Transverse colon (tissue), 4 donors: ENCODE measurements around the gene MASP1. TPM values are rescaled to one million over a fixed set of nuclear protein-coding genes. Genes with fewer than 3 reads are reported as not detected.
"Not testable (repeated sequence)": the region's sequence is repeated elsewhere in the genome, so short reads cannot be mapped to it uniquely, and the experiment has no call there.

Experiments
- DNase-seq: peaks from one replicate; pipeline ENCODE4 v3.0.0-alpha.2; 2019
- H3K27ac ChIP-seq, 4 donors: fragments of 200-600 bp; sonication (generic); 2 replicates each; pipeline ENCODE4 v1.5.1; 2016 to 2018; ENCODE audit warnings: inconsistent platforms in 4 of 4
- H3K27me3 ChIP-seq: fragments of 200-600 bp; sonication (generic); 2 replicates; pipeline ENCODE4 v1.5.1; 2017; ENCODE audit warnings: inconsistent platforms
- H3K36me3 ChIP-seq, 4 donors: fragments of 200-600 bp; sonication (generic); 2 replicates each; pipeline ENCODE4 v1.5.1; 2017 to 2019; ENCODE audit warnings: inconsistent platforms in 4 of 4
- H3K4me1 ChIP-seq, 4 donors: fragments of 200-600 bp; sonication (generic); 2 replicates each; pipeline ENCODE4 v1.5.1; 2017 to 2020; ENCODE audit warnings: inconsistent platforms in 4 of 4
- H3K4me3 ChIP-seq, 4 donors: fragments of 200-600 bp; sonication (generic); 1 replicate in 1 of 4; 2 replicates in 3 of 4; pipeline versions ENCODE4 v1.5.1 to v1.6.1; 2017 to 2019; ENCODE audit warnings: inconsistent platforms in 4 of 4
- H3K9me3 ChIP-seq, 2 donors: fragments of 200-600 bp; sonication (generic); 2 replicates each; pipeline ENCODE4 v1.5.1; 2017 to 2019; ENCODE audit warnings: inconsistent platforms in 2 of 2
- CTCF ChIP-seq, 5 experiments: fragments of 200-600 bp in 3 of 5; fragments of 450-650 bp in 2 of 5; sonication (generic) in 3 of 5; IDR thresholded peaks; 1 replicate in 2 of 5; 2 replicates in 3 of 5; pipeline ENCODE4 v1.5.1; 2016 to 2017; ENCODE audit warnings: antibody characterized with exemption in 5 of 5, inconsistent platforms in 3 of 5, mild to moderate bottlenecking in 2 of 5, moderate library complexity in 1 of 5
- EP300 ChIP-seq: sonication (generic); formaldehyde crosslinking; IDR thresholded peaks from one replicate; pipeline ENCODE4 v1.6.1; 2017; ENCODE audit warnings: antibody characterized with exemption, low read depth
- POLR2A ChIP-seq: fragments of 450-650 bp; IDR thresholded peaks from one replicate; pipeline ENCODE4 v1.6.1; 2016; ENCODE audit warnings: antibody characterized with exemption, mild to moderate bottlenecking, moderate library complexity
- POLR2AphosphoS5 ChIP-seq, 3 donors: sonication (generic); formaldehyde crosslinking; IDR thresholded peaks; one replicate each; pipeline ENCODE4 v1.6.1; 2016; ENCODE audit warnings: antibody characterized with exemption in 3 of 3
- WGBS, 2 donors: methylation state at CpG; one replicate each; pipeline ENCODE4 v1.1.5; 2018; ENCODE audit warnings: low coverage in 1 of 2; 5-methylcytosine and 5-hydroxymethylcytosine counted together
- in situ Hi-C, 4 donors: fragments of 200-750 bp; cut with MboI; loops; one replicate each; pipeline versions ENCODE4 v1.15.0 to v1.15.1; 2017; ENCODE audit warnings: low sequenced_read_pairs in 3 of 4, low pct_ligation_motif_present in 1 of 4, low pct_unique_long_range_greater_than_20kb in 1 of 4
- intact Hi-C: fragments of 100-400 bp; cut with DNase I; formaldehyde crosslinking; loops from one replicate; pipeline ENCODE4 v1.15.1; 2023; ENCODE audit warnings: low total_unique reads
- total RNA-seq, 4 donors: library from RNA; depleted of rRNA; stranded (reverse); fragments of >200 nt; gene quantifications; one replicate each; pipeline ENCODE4 v1.1.0, GENCODE V29; 2016

Gene MASP1
- total RNA-seq, 4 donors from 2014 or later: 4.5 to 45.2 (median 13.9) TPM

GRCh38 chr3:187205683-187206082 is 85.9 kb downstream of the MASP1 start:
- H3K27ac ChIP-seq: no peak overlapping the region
- TF ChIP-seq EP300: no peak
- TF ChIP-seq POLR2A: no peak
- TF ChIP-seq POLR2AphosphoS5 (IDR thresholded peaks at IDR 0.05): no peak
- no peak for TF ChIP-seq CTCF (IDR thresholded peaks at IDR 0.05)
- H3K4me3 ChIP-seq: no peak overlapping the region
- peaks cover 6 to 35% (median 14%) of the 10 kb centered on the region in 4 donors for H3K4me1 ChIP-seq
- H3K27me3 ChIP-seq: no peaks in the 10 kb centered on the region
- no peaks in the 10 kb centered on the region for H3K36me3 ChIP-seq
- in situ Hi-C loops (no loop called here), intact Hi-C loops (no loop called here)
- H3K9me3 ChIP-seq: no peaks in the 10 kb centered on the region
- 47 to 54% methylated on average over 2 of the region's 2 CpGs for WGBS, 2 donors
- DNase-seq: no peak

- 94% methylated on average over 44 of the region's 44 CpGs; no CpG with 5 or more reads in 1 of the 2 donors for WGBS, 2 donors
Measured at GRCh38 chr3:187199463-187200050, 92.0 kb downstream of the MASP1 start.

DNA sequence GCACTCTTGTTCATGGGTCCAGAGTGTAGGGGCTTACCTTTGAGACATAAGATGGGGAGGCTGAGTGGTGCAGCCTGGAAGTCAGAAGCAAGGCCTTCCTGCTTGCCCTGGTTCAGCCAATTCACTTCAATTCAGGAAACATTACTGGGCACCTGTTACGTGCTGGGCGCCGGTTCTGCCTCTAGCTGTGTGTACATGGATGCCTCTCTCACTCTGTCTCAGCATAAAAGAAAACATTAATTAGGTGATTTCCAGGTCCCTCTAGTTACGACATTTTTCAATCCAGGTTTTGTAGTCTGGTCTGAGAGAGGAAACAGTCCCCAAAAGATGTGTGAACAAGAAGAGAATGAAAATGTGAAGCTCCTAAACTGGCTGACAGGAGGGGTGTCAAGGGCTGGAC is 93.0 kb downstream of the MASP1 start:
- H3K9me3 ChIP-seq: no peaks in the 10 kb centered on the region
- H3K36me3 ChIP-seq: no peaks in the 10 kb centered on the region
- H3K4me3 ChIP-seq: no peak overlapping the region
- 74 to 75% methylated on average over 4 of the region's 4 CpGs for WGBS, 2 donors
- no peaks in the 10 kb centered on the region for H3K27me3 ChIP-seq
- H3K4me1 ChIP-seq: no peaks in the 10 kb centered on the region
- intact Hi-C loops (no loop called here), in situ Hi-C loops (no loop called here)
- TF ChIP-seq POLR2AphosphoS5 (IDR thresholded peaks at IDR 0.05) (no peak), POLR2A (no peak), CTCF (IDR thresholded peaks at IDR 0.05) (no peak), EP300 (no peak)
- no peak for DNase-seq
- H3K27ac ChIP-seq: no peak overlapping the region

More at GRCh38 chr3:187199463-187200050, 92.0 kb downstream of the MASP1 start:
- H3K4me3 ChIP-seq, in situ Hi-C loops, H3K27me3 ChIP-seq, intact Hi-C loops, H3K4me1 ChIP-seq, H3K27ac ChIP-seq, DNase-seq, H3K9me3 ChIP-seq, H3K36me3 ChIP-seq: not testable (repeated sequence)

DNA sequence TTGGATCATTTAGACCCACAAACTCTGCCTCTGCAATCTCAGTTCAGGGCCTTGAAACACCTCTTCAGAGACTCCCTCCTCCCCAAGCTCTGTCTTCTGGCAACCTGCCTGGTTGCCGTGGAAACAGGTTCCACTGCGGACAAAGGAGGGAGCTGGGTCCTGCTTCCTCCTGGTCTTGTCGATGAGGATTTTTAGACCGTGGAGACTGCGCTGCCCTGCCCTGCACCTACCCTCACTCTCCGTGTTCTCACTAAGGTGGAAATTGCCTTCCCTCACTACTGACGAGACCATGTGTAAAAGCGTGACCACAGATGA is 94.2 kb downstream of the MASP1 start, which contains the start of gene RTP1:
TSS of gene RTP1 (plus strand) at position 152 of the 315 bp plus-strand sequence. CDS start at position 182, 30 bp downstream.
- Histone ChIP-seq H3K9me3 (no peaks in the 10 kb centered on the region), H3K36me3 (no peaks in the 10 kb centered on the region), H3K27ac (no peak within 1 kb of the TSS), H3K27me3 (no peaks in the 10 kb centered on the region), H3K4me1 (no peaks in the 10 kb centered on the region), H3K4me3 (no peak within 1 kb of the TSS)
- 72 to 83% methylated on average over 3 to 8 of the region's 8 CpGs for WGBS, 2 donors
- TF ChIP-seq CTCF (IDR thresholded peaks at IDR 0.05): no peak
- TF ChIP-seq POLR2A: no peak
- no peak for TF ChIP-seq POLR2AphosphoS5 (IDR thresholded peaks at IDR 0.05)
- TF ChIP-seq EP300: no peak
- no peak for DNase-seq
- in situ Hi-C loops (no loop called here), intact Hi-C loops (no loop called here)
